ENCODE data around the gene ZNF284.

DNA sequence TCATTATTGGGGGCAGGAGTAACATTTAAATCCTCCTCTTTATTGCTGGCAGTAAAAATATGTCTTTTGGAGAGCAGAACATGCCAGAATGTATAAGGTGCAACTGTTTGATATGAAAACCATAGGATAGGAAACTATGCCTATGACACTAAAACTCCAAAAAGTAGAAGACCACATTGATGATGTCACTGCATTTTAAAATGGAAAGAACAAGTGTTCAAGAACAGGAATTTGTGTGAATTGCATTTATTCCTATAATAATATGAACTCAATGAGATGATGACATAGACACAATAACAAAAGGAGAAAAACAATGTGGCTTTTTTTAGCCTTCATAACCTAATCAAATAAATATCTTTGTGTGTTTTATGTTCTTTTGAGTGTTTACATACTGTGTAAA lies 37.5 kb downstream of the ZNF284 start:
- no peak for TF ChIP-seq POLR2A (IDR thresholded peaks at IDR 0.05)
- TF ChIP-seq, protein P1, sequence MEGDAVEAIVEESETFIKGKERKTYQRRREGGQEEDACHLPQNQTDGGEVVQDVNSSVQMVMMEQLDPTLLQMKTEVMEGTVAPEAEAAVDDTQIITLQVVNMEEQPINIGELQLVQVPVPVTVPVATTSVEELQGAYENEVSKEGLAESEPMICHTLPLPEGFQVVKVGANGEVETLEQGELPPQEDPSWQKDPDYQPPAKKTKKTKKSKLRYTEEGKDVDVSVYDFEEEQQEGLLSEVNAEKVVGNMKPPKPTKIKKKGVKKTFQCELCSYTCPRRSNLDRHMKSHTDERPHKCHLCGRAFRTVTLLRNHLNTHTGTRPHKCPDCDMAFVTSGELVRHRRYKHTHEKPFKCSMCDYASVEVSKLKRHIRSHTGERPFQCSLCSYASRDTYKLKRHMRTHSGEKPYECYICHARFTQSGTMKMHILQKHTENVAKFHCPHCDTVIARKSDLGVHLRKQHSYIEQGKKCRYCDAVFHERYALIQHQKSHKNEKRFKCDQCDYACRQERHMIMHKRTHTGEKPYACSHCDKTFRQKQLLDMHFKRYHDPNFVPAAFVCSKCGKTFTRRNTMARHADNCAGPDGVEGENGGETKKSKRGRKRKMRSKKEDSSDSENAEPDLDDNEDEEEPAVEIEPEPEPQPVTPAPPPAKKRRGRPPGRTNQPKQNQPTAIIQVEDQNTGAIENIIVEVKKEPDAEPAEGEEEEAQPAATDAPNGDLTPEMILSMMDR (IDR thresholded peaks at IDR 0.05): no peak
